ENCODE results near the gene CPLX1. TPM values are rescaled to one million over a fixed set of nuclear protein-coding genes. Genes with fewer than 3 reads are reported as not detected.

Gene CPLX1
- total RNA-seq, 1 donor from 2014 or later: 0.46 TPM

- no peak for DNase-seq (ENCODE audit: low spot score)
- no peak for TF ChIP-seq CTCF (IDR thresholded peaks at IDR 0.05; ENCODE audit: unreplicated experiment)
- Mint-ChIP-seq H3K4me3 (ENCODE audit: unreplicated experiment) (peak overlapping the region; percentile 64), H3K9me3 (ENCODE audit: unreplicated experiment) (no peaks in the 10 kb centered on the region), H3K27me3 (ENCODE audit: unreplicated experiment) (peaks cover 6% of the 10 kb centered on the region), H3K36me3 (ENCODE audit: low read depth, unreplicated experiment) (peaks cover 58% of the 10 kb centered on the region), H3K27ac (ENCODE audit: unreplicated experiment) (no peak overlapping the region), H3K4me1 (ENCODE audit: unreplicated experiment) (no peaks in the 10 kb centered on the region)
Observed at GRCh38 chr4:856225-856901, 30.4 kb upstream of the CPLX1 start.

- Mint-ChIP-seq H3K27ac (ENCODE audit: unreplicated experiment) (no peak overlapping the region), H3K4me1 (ENCODE audit: unreplicated experiment) (no peaks in the 10 kb centered on the region), H3K9me3 (ENCODE audit: unreplicated experiment) (no peaks in the 10 kb centered on the region), H3K36me3 (ENCODE audit: low read depth, unreplicated experiment) (peaks cover 60% of the 10 kb centered on the region), H3K27me3 (ENCODE audit: unreplicated experiment) (peaks cover 6% of the 10 kb centered on the region), H3K4me3 (ENCODE audit: unreplicated experiment) (no peak overlapping the region)
- TF ChIP-seq CTCF (IDR thresholded peaks at IDR 0.05; ENCODE audit: unreplicated experiment): no peak
- no peak for DNase-seq (ENCODE audit: low spot score)
Observed at GRCh38 chr4:855880-856224, 29.9 kb upstream of the CPLX1 start.

DNA sequence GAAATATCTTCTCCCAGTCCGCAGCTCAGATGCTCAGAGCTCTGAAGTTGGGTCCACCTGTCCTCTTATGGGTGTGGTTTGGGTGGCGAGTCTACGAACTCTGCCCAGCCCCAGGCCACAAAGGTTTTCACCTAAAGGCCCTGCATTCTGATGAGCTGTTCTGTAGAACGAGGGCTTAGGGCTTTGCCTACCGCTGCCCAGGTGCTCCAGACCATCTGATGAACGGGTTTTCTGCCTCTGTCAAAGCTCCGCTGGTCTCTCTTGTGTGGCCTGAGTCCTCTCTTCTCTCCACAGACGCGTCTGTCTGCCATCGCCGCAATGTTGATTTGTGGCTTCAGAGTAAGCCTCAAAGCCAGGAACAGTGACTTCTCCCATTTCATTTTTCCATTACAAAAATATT lies 28.4 kb upstream of the CPLX1 start:
- no peak for TF ChIP-seq CTCF (IDR thresholded peaks at IDR 0.05; ENCODE audit: unreplicated experiment)
- Mint-ChIP-seq H3K4me1 (ENCODE audit: unreplicated experiment) (no peaks in the 10 kb centered on the region), H3K36me3 (ENCODE audit: low read depth, unreplicated experiment) (peaks cover 52% of the 10 kb centered on the region), H3K27ac (ENCODE audit: unreplicated experiment) (no peak overlapping the region), H3K4me3 (ENCODE audit: unreplicated experiment) (no peak overlapping the region), H3K9me3 (ENCODE audit: unreplicated experiment) (no peaks in the 10 kb centered on the region), H3K27me3 (ENCODE audit: unreplicated experiment) (peaks cover 6% of the 10 kb centered on the region)
- no peak for DNase-seq (ENCODE audit: low spot score)

GRCh38 chr4:853416-853781 lies 27.5 kb upstream of the CPLX1 start:
- Mint-ChIP-seq H3K4me3 (ENCODE audit: unreplicated experiment) (peak overlapping the region; percentile 74), H3K36me3 (ENCODE audit: low read depth, unreplicated experiment) (peaks cover 48% of the 10 kb centered on the region), H3K4me1 (ENCODE audit: unreplicated experiment) (no peaks in the 10 kb centered on the region), H3K9me3 (ENCODE audit: unreplicated experiment) (no peaks in the 10 kb centered on the region), H3K27me3 (ENCODE audit: unreplicated experiment) (peaks cover 4% of the 10 kb centered on the region), H3K27ac (ENCODE audit: unreplicated experiment) (no peak overlapping the region)
- TF ChIP-seq CTCF (IDR thresholded peaks at IDR 0.05; ENCODE audit: unreplicated experiment): no peak
- DNase-seq (ENCODE audit: low spot score): no peak

DNA sequence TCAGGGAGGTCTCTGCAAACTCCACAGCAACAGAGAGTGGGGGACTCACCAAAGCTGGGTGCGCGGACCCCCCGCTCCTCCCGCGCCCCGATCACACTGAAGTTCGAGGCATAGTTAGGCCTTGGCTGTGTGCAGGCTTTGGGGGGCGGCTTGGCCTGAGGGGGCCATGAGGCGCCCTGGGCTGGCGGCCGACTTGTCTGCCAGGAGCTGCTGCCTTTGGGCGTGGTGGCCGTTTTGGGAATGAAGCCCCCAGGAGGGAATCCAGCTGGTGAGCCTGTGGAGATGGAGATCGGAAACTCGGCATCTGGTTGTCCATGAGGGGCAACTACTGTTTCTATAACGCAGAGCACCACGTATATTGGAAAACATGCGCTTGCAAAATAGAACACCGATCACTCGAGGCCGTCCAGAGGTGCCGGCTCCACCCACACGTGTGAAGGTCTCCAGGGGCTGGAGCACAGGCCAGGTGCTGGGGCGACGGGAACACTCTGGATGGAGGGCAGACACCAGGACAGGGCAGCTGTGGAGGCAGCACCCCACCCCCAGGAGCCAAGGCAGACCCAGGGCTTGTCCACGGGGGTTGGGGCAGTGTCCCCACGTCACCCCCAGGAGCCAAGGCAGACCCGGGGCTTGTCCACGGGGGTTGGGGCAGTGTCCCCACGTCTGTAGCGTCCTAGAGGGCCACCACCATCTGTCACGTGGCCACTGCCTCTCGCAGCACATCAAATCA lies 25.9 kb upstream of the CPLX1 start:
- Mint-ChIP-seq H3K27ac (ENCODE audit: unreplicated experiment) (no peak overlapping the region), H3K9me3 (ENCODE audit: unreplicated experiment) (no peaks in the 10 kb centered on the region), H3K36me3 (ENCODE audit: low read depth, unreplicated experiment) (peaks cover 34% of the 10 kb centered on the region), H3K4me1 (ENCODE audit: unreplicated experiment) (no peaks in the 10 kb centered on the region), H3K4me3 (ENCODE audit: unreplicated experiment) (peak overlapping the region; percentile 60), H3K27me3 (ENCODE audit: unreplicated experiment) (no peaks in the 10 kb centered on the region)
- no peak for DNase-seq (ENCODE audit: low spot score)
- no peak for TF ChIP-seq CTCF (IDR thresholded peaks at IDR 0.05; ENCODE audit: unreplicated experiment)

All from endothelial cell (in vitro differentiated cells).